GM21717 (cell line): ENCODE measurements around the gene PCNX3.

Experiments used
- ATAC-seq: cut with Tn5 transposase; IDR thresholded peaks from one replicate; pipeline ENCODE4 v1.9.1; 2021; ENCODE audit warnings: mild to moderate bottlenecking, moderate library complexity; ENCODE audit not compliant: unreplicated experiment

The PCNX3 gene

DNA sequence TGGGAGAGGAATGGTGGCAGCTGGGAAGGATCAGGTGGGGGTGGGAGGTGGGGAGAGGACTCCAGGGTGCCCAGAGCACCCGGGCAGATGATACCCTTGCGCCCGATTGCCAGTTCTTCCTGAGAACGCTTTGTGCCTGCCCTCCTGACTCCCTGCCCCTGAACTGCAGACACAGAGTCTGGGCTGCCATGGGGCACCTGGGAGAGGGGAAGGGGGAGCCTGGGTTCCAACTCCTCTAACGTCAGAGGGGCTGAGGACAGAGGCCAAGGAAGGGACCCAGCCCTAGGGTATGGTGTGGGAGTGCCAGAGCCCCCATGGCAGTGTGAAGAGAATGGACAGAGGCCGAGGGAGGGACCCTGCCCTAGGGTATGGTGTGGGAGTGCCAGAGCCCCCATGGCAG, 19.1 kb upstream of the PCNX3 start:
- no peak for ATAC-seq

DNA sequence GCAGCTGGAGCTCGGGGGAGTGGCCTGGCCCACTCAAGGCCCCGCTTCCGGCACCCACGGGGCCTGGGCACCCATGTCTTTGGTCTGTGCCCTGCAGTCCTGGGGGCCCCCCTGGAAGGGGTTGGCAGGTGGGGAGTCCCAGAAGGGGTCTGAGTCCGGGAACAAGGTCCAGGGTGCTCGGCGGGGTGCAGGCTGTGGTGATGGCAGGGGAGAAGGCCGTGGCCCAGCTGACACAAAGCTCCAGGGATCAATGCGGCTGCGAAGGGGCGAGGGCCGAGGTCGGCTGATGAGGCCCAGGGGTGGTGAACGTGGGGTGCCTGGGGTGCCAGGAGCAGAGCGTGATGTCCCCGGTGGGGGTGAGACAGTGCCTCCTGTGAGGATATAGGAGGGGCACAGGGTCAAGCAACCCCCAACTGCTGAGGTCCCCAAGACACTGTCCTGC, 17.3 kb upstream of the PCNX3 start:
- ATAC-seq: no peak

DNA sequence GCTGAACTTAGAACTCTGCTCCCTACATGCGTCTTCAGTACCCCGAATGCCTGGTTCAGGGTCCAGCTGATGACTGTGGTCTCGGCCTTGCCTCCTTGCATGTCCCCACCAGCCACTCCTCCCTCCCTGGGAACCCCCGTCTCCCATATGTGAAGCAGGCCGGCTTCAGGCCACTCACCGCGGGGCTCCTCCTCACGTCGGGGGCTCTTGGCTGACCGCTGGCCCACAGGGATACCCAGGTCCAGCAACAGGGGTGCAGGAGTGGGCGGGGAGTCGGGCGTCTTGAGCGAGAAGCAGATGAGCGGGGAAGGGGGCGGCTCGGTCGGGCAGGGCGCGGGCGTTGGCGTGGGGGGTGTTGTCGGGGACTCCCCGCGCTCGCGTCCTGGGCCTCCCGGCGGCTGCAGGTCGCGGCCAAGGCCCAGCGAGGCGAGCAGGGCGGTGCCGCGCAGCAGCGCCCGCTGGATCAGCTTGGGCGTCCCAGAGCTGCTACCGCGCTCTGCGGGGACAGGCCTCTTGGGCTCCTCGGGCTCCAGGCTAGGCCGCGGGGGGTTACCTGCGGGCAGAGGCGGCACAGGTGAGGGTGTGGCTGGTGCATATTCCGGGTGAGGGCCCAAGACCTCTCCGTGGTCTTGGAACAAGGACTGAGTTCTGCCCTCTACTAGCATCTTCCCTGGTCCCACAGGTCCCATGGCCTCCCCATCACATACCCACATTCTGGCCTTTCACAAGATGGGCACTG, 16.2 kb upstream of the PCNX3 start:
- no peak for ATAC-seq

DNA sequence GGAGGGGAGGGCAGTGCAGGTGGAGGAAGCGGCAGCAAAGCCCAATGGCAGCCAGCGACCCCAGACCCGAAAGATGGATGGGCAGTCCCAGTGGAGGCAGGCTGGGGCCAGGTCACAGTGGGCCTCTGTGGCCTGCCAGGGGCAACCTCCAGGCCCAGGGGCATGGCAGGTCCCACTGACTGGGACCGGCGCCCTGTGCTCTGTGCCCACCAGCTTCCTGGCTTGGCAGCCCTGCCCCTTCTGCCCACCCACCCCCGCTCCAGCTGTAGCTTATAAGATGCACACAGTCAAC, 15.7 kb upstream of the PCNX3 start:
- ATAC-seq: no peak

DNA sequence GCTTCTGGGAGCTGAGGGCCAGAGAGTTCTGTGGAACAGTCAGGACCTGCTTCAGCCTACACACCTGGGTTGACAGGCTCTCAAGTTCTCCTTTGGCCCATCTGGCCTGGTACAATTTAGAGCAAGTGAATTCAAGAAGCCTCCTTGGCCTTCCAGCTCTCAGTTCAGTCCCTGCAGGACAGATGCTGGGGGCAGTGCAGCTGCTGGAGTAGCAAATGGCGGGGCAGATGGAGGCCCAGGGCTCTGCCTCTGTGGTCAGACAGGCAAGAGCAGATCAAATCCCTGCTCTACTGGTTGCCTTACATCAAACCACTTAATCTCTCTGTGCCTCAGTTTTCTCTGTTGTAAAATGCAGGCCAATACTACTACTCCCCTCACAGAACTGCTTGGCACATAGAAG, 11.3 kb upstream of the PCNX3 start:
- no peak for ATAC-seq

DNA sequence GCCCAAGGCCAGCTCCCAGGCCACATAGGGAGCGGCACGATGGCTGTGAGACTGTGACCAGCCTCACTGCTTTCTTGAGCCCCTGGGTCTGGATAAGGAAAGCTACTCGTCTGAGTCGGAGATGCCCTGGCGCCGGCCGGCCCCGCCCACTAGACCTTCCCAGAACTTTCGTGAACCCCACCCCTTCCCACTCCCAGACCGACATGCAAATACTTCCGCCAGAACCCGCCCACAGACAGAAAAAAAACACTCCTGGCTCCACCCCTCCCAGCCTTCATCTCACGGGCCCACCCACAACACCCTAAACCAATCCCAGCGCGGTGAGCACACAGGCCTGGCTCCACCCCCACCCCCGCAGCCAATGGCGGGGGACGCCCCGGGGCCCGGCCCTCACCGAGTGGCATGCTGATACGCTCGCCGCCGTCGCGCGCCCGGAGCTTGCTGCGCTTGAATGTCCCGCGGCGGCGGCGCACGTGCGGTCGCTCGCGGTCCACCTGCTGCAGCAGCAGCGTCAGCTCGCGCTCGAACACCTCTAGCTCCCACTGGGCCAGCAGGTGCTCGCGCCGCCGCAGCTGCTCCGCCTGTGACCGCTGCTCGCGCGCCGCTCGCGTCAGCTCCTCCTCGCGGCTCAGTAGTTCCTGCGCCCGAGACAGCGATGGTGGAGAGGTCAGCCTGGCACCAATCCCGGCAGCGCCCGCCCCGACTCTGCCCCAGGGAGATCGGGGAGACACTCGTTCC, 8.5 kb upstream of the PCNX3 start:
- no peak for ATAC-seq

DNA sequence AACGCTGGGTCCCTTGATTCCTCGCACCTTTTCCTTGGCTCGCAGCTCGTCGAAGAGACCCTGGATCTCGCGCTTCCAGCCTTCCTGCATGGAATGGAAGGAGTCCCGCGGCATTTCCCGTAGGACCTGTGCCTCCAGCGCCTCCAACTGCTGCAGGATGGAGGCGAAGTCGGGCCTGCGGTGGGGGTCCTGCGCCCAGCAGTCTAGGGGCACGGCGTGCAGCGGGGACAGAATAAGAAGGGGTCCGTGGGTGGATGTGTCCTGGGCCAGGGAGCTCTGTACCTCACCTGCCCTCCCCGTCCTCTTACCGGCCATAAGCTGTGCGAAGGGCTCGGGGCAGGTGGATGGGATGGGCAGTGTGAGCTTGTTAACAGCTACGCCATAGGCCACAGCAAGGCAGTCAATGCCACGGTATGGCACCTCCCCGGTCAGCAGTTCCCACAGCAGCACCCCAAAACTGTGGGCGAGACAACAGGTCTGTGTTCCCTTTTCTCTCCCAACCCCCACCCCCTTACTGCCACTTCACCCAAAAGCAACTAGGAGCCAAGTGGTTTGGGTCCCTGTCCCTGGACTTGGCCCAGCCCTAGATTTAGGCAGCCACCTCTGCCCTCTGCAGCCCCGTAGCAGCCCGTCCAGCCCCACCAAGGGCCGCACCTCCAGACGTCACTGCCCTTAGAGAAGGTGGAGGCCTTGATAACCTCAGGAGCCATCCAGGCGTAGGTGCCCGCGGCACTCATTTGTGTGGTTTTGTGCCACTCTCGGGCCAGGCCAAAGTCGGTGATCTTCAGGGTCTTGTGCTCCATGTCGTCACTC, 7.8 kb upstream of the PCNX3 start:
- no peak for ATAC-seq

DNA sequence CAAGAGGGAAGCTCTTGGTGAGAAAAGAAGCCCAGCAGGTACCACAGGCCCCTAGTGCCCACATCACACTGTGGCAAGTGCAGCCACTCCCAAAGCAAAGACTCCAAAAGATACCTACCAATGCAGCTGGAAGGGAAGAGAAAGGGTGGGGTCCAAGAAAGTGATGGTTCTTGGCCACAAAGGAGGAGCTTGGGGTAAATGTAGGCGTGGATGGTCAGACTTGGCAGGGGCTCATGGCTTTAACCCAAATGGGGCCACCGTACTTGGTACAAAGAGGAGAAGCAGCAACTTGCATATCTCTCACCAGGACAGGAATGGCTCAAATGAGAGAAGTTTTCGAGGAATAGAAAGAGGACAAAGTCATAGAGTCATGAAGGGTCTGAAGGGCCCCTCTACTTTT, 6.3 kb upstream of the PCNX3 start:
- no peak for ATAC-seq

DNA sequence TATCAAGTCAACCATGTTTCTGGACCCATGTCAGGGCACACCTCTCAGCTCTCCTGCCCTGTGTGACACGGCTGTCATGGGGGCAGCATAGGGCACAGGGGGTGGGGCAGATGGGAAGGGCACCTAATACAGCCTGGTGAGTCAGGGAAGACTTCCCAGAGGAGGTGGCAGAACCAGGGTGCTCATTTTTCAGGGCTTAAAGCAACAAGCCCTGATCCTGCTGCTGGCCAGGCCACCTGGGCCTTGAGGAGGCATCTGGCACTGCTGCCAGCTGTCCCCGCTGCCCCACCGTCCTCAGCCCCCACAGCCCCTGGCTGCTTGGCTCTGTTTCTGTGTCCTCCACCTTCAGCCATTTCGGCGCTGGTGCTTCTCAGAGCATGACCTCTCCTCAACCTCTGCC, 5.9 kb upstream of the PCNX3 start:
- ATAC-seq: no peak

DNA sequence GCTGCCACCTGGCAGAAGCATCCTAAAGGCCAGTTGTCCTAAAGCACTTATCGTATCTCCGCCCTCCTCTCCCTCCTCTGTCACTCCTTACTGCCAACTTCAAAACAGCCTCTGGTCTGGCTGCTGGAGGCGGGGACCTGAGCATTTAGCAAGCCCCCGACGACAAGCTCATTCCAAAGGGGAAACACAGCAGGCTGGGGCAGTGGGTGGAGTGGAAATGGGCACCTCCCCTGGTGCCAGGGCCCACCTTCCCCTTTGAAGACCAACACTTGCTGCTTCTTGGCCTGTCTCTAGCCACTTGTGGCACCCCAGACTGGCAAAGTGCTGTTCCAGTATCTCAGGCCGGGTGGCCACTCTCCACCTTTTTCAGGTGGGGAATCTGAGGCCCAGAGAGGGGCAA, 5.2 kb upstream of the PCNX3 start:
- ATAC-seq: no peak

DNA sequence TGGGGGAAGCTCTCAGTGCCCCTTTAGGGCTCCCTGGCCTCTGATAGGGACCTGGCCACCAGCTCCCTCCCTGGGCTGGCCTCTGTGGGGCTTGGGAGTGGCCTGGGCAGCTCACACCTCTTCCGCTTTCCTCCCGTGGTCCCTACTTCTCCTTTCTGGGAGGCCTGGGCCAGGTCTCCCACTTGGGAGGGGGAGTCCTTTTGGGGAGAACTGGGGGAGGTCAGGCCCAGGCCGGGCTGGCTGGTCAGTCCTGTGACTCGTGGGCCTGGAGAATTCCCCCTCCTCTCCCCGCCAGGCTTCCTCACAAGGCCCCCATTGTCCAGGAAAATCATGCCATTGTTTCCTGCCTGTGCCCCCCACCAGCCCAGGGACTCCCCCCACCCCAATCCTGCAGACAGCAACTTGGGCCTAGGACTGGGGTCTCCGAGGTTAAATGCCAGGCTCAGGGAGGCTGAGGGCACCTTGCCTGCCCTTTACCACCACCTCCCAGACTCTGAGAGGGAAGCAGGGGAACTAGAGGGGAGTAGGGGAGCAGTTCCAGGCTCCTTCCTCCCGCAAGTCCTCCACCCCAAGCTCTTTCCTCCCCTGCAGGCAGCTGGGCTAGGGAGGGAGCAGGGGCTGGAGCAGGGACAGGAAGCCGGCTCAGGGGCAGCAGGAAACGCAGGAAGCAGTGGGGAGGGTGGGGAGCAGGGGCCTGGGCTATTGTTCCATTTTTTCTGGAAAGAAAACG, 4.4 kb upstream of the PCNX3 start:
- ATAC-seq: no peak

DNA sequence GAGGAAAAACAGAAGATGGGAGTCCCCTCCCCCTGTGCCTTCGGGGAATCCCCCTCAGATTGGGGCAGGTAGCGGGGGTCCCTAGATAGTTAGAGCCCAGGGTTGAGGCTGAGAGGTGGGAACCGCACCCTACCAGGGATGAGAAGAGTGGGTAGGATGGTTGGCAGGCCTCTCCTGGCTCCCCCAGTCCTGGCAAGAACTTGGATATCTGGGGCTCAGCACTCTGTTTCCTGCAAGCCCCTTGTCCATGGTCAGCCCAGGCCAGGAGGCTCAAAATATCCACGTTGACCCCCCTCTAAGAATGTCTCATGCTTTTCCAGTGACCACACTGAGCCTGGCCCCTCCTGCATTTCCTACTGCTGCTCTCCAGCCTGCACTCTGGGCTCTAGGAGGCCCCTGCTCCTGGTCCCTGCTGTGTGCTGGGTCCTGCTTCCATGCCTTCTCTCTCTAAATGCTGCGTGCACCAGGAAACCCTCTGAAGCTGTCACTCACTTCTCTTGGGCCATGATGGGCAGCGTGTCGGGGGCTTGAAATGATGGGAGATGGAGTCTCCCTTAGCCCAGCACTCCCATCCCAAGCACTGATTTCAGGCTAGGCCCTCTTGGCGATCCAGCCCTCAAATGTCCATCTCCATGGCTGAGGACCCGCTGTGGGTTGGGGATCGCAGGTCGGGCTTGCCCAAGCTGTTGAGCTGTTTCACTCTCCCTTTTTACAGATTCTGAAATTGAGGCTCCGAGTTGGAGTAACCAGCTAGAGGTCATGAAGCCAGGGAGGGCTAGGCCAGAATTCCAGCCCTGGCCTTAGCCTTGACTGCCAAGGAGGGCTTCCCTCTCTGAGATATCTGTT, 3.6 kb upstream of the PCNX3 start:
- ATAC-seq: no peak

DNA sequence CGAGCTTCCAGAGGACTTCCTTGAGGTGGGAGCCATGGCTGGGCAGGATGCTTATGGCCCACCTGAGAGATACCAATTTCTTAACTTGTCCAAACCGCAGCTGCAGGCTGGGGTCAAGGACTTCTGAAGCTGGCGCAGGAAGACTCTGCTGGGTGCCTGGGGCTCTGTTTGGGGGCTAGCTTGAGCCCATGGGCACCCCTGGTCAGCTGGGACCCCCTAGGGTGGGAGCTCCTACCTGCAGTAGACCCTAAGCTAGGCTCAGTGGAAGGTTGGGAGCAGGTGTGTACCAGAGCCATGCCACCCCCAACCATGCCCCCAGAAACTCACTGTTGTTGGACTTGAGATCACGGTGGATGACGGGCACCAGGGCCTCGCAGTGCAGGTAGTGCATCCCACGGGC, 2.9 kb upstream of the PCNX3 start:
- ATAC-seq: no peak

DNA sequence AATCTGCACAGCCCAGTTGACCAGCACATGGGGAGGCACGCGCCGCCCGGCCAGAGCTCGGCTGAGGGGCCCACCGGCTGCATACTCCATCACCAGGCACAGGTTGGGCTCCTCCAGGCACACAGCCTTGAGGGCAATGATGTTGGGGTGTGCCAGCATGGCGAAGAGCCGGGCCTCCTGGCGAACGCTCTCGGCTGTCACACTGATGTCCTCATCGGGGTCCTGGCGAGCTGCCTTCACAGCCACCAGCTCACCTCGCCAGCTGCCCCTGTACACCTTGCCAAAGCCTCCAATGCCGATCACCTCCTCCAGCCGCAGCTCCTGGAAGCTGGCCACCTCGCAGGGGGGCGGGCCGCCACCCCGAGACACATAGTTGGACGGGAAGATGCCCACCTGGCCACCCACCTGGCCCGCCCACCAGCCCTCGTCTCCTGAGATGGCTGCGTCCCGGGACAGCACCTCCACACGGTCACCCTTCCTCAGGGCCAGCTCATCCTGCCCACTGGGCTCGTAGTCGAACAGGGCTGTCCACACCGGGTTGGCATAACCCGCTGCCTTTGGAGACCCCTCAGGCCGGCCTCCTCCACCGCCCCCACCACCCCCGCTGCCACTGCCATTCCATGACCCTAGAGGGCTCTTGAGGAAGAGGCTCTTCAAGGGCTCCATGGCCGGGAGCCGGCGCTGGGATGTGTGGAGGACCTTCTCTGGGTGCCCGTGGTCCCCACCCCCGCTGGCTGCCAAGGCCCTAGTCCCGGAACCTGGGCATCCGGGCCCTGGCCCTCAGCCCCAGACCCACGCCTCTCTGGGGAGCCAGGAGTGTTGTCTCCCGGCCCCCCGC, 2.3 kb upstream of the PCNX3 start:
- ATAC-seq: no peak

DNA sequence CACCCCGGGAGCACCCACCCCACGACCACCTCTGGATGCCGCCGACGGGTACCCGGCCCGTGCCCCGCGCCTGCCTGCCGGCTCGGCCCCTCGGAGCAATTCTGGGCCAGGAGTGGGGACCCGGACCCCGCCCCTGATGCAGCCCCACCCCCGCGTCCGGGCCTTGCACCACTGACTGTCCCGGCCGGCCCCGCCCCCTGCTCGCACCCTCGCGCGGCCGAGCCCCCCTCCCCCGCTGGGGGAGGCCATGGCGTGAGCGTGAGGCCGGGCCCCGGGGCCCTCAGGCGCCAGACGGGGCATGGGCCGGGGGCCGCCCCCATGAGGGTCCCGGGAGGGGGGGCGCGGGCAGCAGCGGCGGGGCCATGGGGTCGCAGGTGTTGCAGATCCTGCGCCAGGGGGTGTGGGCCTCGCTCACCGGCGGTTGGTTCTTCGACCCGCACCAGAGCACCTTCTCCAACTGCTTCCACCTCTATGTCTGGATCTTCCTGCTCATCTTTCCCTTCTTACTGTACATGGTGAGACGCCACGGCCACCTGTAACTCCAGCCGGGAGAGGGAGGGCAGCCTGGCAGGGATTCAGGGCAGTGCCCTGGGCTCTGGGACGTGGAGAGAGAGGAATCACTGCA, 486 bp downstream of the PCNX3 start:
- ATAC-seq: peak; percentile 7

DNA sequence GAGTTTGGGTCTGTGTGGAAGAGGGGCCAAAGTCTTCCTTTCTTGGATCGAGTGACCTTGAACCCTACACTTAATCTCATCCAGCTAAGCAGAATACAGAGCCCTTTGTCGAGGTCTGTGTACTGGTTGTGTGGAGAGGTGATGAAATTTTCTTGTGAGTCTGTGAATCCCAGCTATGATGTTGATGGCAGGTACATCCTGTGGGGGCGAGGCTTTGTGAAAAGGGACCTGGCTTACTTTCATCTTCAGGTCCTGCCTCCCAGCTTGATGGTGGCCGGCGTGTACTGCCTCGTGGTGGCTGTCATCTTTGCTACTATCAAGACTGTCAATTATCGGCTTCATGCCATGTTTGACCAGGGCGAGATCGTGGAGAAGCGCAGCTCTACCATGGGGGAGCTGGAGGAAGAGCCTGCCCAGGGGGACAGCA, 1.0 kb downstream of the PCNX3 start:
- ATAC-seq: no peak

DNA sequence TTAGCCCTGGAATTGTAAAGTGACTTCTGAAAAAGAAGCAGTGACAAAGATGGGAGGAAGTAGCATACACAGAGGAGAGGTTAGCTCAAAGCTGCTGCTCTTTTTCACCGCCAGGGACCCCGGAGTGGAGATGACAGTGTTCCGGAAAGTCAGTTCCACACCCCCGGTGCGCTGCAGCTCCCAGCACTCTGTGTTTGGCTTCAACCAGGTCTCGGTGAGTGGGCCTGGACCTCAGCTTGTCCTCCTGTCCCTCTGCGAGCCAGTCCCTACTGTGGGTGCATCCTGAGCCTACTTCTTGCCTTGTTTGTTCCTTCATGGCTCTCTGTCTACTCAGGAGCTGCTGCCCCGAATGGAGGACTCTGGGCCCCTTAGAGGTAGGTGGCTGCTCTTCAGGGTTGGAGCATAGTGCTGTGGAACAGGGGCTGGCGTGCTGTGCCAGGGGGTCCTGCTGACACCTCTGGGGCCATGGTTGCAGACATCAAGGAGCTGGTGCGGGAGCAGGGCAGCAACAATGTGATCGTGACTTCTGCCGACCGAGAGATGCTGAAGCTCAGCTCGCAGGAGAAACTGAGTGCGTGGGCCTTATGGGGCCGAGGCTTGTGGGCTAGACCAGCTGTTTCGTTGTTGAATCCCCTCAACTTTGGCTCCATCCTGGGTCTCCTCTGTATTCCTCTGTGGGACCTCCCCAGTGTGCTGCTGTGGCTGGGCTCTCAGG, 1.7 kb downstream of the PCNX3 start:
- no peak for ATAC-seq

DNA sequence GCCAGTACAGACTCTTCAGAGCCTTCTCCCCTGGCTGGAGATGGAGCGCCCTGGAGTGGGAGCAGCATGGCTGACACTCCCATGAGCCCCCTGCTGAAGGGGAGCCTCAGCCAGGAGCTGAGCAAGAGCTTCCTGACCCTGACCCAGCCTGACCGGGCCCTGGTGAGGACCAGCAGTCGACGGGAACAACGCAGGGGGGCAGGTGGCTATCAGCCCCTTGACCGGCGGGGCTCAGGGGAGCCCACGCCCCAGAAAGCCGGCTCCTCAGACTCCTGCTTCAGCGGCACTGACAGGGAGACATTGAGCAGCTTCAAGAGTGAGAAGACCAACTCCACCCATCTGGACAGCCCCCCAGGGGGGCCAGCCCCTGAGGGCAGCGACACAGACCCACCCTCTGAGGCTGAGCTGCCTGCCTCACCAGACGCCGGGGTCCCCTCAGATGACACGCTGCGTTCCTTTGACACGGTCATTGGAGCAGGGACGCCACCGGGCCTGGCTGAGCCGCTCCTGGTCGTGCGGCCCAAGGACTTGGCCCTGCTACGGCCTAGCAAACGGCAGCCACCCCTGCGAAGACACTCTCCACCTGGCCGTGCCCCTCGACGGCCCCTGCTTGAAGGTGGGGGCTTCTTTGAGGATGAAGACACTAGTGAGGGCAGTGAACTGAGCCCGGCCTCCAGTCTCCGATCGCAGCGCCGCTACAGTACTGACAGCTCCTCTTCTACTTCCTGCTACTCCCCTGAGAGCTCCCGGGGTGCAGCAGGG, 2.6 kb downstream of the PCNX3 start:
- ATAC-seq: no peak
